ENCODE data around the gene TEX26.

Gene TEX26

GRCh38 chr13:31009166-31009565 is 76.7 kb downstream of the TEX26 start:
- Histone ChIP-seq H3K4me3 (no peak overlapping the region), H3K9me3 (no peaks in the 10 kb centered on the region), H3K27me3 (no peaks in the 10 kb centered on the region), H4K20me1 (no peaks in the 10 kb centered on the region), H3K27ac (no peak overlapping the region), H3K9ac (no peak overlapping the region), H3K4me1 (no peaks in the 10 kb centered on the region), H3K36me3 (no peaks in the 10 kb centered on the region), H3K4me2 (no peak overlapping the region)
- TF ChIP-seq Cebpa-rat (IDR thresholded peaks at IDR 0.05) = no peak

- H3K27me3 ChIP-seq = no peaks in the 10 kb centered on the region
- TF ChIP-seq Cebpa-rat (IDR thresholded peaks at IDR 0.05) = no peak
Measured at GRCh38 chr13:31010296-31010695, 77.8 kb downstream of the TEX26 start.

GRCh38 chr13:31011193-31011860 is 78.9 kb downstream of the TEX26 start:
- Histone ChIP-seq H3K4me2 (no peak overlapping the region), H3K4me3 (no peak overlapping the region), H4K20me1 (no peaks in the 10 kb centered on the region), H3K27me3 (no peaks in the 10 kb centered on the region), H3K4me1 (no peaks in the 10 kb centered on the region), H3K9me3 (no peaks in the 10 kb centered on the region), H3K27ac (no peak overlapping the region), H3K36me3 (no peaks in the 10 kb centered on the region), H3K9ac (no peak overlapping the region)
- no peak for TF ChIP-seq Cebpa-rat (IDR thresholded peaks at IDR 0.05)

More at GRCh38 chr13:31010296-31010695, 77.8 kb downstream of the TEX26 start:
- no peak overlapping the region for H3K27ac ChIP-seq
- H3K4me3 ChIP-seq = no peak overlapping the region
- H3K4me1 ChIP-seq = no peaks in the 10 kb centered on the region
- H3K36me3 ChIP-seq = no peaks in the 10 kb centered on the region
- no peaks in the 10 kb centered on the region for H4K20me1 ChIP-seq
- H3K9me3 ChIP-seq = no peaks in the 10 kb centered on the region
- H3K9ac ChIP-seq = no peak overlapping the region
- H3K4me2 ChIP-seq = no peak overlapping the region

- Histone ChIP-seq H3K9me3 (peaks cover 1% of the 10 kb centered on the region; the same call in 1 of the 2 replicates), H3K27me3 (no peaks in the 10 kb centered on the region), H3K27ac (no peak overlapping the region), H3K9ac (no peak overlapping the region), H3K4me2 (no peak overlapping the region), H3K4me1 (no peaks in the 10 kb centered on the region), H3K36me3 (no peaks in the 10 kb centered on the region), H3K4me3 (no peak overlapping the region), H4K20me1 (no peaks in the 10 kb centered on the region)
- TF ChIP-seq Cebpa-rat (IDR thresholded peaks at IDR 0.05) = no peak
Measured at GRCh38 chr13:31011901-31012654, 79.6 kb downstream of the TEX26 start.

- TF ChIP-seq Cebpa-rat (IDR thresholded peaks at IDR 0.05) = no peak
- H3K4me3 ChIP-seq = no peak overlapping the region
Measured at GRCh38 chr13:31012655-31013024, 80.2 kb downstream of the TEX26 start.

GRCh38 chr13:31014456-31014855 is 82.0 kb downstream of the TEX26 start:
- no peak for TF ChIP-seq Cebpa-rat (IDR thresholded peaks at IDR 0.05)
- Histone ChIP-seq H3K36me3 (no peaks in the 10 kb centered on the region), H4K20me1 (no peaks in the 10 kb centered on the region), H3K27me3 (no peaks in the 10 kb centered on the region), H3K4me3 (no peak overlapping the region), H3K27ac (no peak overlapping the region), H3K9ac (no peak overlapping the region), H3K4me1 (no peaks in the 10 kb centered on the region), H3K4me2 (no peak overlapping the region), H3K9me3 (peaks cover 4% of the 10 kb centered on the region; the same call in 1 of the 2 replicates)

More at GRCh38 chr13:31012655-31013024, 80.2 kb downstream of the TEX26 start:
- Histone ChIP-seq H3K4me1 (no peaks in the 10 kb centered on the region), H3K9me3 (peaks cover 4% of the 10 kb centered on the region; the same call in 1 of the 2 replicates), H3K9ac (no peak overlapping the region), H4K20me1 (no peaks in the 10 kb centered on the region), H3K27ac (no peak overlapping the region), H3K27me3 (no peaks in the 10 kb centered on the region), H3K36me3 (no peaks in the 10 kb centered on the region), H3K4me2 (no peak overlapping the region)

- TF ChIP-seq Cebpa-rat (IDR thresholded peaks at IDR 0.05) = no peak
- H3K36me3 ChIP-seq = no peaks in the 10 kb centered on the region
- no peak overlapping the region for H3K4me2 ChIP-seq
- H3K4me3 ChIP-seq = no peak overlapping the region
- H3K9ac ChIP-seq = no peak overlapping the region
- no peaks in the 10 kb centered on the region for H3K4me1 ChIP-seq
- no peaks in the 10 kb centered on the region for H3K27me3 ChIP-seq
- no peaks in the 10 kb centered on the region for H4K20me1 ChIP-seq
- H3K27ac ChIP-seq = no peak overlapping the region
- peaks cover 4% of the 10 kb centered on the region; the same call in 1 of the 2 replicates for H3K9me3 ChIP-seq
Measured at GRCh38 chr13:31015199-31015598, 82.7 kb downstream of the TEX26 start.

- H3K9me3 ChIP-seq = peaks cover 4% of the 10 kb centered on the region; the same call in 1 of the 2 replicates
- H3K27me3 ChIP-seq = no peaks in the 10 kb centered on the region
- H3K36me3 ChIP-seq = no peaks in the 10 kb centered on the region
- H3K9ac ChIP-seq = no peak overlapping the region
- H3K4me2 ChIP-seq = no peak overlapping the region
- no peaks in the 10 kb centered on the region for H3K4me1 ChIP-seq
- no peaks in the 10 kb centered on the region for H4K20me1 ChIP-seq
- no peak overlapping the region for H3K27ac ChIP-seq
- no peak overlapping the region for H3K4me3 ChIP-seq
- no peak for TF ChIP-seq Cebpa-rat (IDR thresholded peaks at IDR 0.05)
Measured at GRCh38 chr13:31016342-31017325, 84.2 kb downstream of the TEX26 start.

- Histone ChIP-seq H3K27ac (no peak overlapping the region), H3K4me1 (no peaks in the 10 kb centered on the region)
Measured at GRCh38 chr13:31018511-31018910, 86.1 kb downstream of the TEX26 start.

More at GRCh38 chr13:31018511-31018910, 86.1 kb downstream of the TEX26 start:
- H3K4me2 ChIP-seq = no peak overlapping the region
- no peaks in the 10 kb centered on the region for H3K36me3 ChIP-seq
- TF ChIP-seq Cebpa-rat (IDR thresholded peaks at IDR 0.05) = no peak
- no peak overlapping the region for H3K4me3 ChIP-seq
- H4K20me1 ChIP-seq = no peaks in the 10 kb centered on the region
- no peak overlapping the region for H3K9ac ChIP-seq
- peaks cover 4% of the 10 kb centered on the region; the same call in 1 of the 2 replicates for H3K9me3 ChIP-seq
- no peaks in the 10 kb centered on the region for H3K27me3 ChIP-seq

All from BLaER1 (cell line).